GM21786 (cell line): ENCODE results near the gene TENT5C.
"Not testable (repeated sequence)": the region's sequence is repeated elsewhere in the genome, so short reads cannot be mapped to it uniquely, and the experiment has no call there.

ENCODE experiments used
- ATAC-seq: cut with Tn5 transposase; IDR thresholded peaks from one replicate; pipeline ENCODE4 v1.9.1; 2021; ENCODE audit not compliant: unreplicated experiment

Gene TENT5C

DNA sequence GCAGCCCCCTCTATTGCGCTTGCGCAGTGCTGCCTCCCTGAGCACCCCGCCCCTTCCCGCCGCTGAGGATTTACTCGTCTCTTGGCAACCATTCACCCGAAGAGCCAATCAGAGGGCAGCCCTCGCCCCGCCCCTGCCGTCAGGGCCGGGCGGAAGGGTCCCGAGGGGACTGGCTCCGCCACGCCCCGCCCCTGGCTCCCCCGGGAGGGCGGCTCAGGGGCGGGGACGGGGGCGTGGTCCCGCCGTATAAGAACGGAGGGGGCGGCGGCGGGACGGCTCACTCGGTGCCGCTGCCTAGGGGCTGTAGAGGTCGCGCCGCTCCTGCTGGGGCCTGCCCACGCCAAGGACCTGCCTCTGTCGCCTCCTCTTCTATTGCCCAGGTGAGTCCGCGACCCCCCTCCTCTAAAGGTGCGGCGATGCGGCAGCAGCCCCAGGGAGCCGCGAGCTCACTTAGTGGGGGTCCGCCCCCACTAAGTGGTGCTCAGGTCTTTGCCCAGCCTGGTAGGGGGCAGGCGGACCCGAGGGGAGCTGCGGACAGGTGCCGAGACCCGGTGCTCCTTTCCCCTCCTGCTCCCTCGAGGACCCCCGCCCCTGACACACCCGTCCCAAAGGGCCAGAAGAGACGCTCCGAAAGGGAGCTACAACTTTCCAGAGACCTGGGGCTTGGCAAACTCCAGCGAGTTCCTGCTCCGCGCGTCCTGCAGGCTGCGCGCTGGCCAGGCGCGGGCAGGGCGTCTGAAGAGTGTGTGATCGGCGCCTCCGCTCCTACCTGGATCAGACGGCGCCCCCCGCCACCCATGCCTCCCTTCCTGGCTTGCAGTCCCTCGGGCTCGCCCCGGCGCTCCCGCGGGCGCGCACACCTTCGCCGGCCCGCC is at the start of gene TENT5C:
Gene TENT5C, plus strand, starts transcription at position 275 of the 875 bp plus-strand sequence. CDS start 16,821 bp downstream, outside the sequence.
- ATAC-seq: peak; percentile 89

DNA sequence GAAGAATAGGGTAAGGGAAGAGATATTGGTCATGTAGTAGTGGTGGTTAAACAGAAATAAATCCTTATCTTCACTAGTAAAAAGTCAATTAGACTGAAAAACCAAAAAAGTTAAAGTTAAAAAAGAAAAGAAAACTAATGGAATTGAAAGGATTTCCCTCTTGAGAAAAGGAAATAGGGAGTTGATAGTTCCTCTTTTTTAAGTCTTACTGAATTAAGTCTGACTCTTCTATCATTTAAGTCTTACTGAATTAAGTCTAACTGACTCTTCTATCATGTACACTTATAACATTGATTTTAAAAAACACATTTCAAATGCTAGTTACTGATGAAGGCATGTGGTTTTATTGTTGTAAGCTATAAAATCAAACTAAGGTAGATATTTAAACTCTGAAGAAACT is 49.5 kb upstream of the TENT5C start:
- no peak for ATAC-seq

DNA sequence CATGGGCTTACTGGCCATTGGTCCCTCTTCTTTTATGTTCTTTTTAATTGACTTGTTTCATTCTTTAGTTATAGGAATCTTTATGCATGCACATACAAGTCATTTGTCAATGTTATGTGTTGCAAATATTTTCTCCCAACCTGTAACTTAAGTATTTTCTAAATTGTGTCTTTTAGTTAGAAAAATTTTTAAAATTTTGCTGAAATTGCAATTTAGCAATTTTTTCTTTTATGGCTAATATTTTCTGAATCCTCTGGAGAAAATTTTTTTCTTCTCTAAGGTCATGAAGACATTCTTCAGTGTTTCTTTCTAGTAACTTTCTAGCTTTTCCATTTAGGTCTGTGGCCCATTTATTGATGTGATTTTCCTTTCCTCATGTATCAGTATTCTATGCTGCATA is 48.9 kb upstream of the TENT5C start:
- ATAC-seq: no peak

DNA sequence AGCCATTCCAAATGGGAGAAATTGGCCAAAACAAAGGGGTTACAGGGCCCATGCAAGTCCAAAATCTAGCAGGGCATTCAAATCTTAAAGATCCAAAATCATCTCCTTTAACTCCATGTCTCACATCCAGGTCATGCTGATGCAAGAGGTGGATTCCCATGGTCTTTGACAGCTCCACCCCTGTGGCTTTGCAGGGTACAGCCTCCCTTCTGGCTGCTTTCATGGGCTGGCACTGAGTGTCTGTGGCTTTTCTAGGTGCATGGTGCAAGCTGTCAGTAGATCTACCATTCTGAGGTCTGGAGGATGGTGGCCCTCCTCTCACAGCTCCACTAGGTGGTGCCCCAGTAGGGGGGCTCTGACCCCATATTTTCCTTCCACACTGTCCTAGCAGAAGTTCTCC is 47.4 kb upstream of the TENT5C start:
- ATAC-seq: not testable (repeated sequence)

DNA sequence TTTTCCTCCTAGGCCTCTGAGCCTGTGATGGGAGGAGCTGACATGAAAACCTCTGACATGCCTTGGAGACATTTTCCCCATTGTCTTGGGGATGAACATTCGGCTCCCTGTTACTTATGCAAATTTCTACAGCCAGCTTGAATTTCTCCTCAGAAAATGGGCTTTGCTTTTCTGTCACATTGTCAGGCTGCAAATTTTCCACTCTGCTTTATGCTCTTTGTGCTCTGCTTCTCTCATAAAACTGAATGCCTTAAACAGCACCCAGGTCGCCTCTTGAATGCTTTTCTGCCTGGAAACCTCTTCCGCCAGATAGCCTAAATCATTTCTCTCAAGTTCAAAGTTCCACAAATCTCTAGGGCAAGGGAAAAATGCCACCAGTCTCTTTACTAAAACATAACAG is 46.7 kb upstream of the TENT5C start:
- no peak for ATAC-seq

DNA sequence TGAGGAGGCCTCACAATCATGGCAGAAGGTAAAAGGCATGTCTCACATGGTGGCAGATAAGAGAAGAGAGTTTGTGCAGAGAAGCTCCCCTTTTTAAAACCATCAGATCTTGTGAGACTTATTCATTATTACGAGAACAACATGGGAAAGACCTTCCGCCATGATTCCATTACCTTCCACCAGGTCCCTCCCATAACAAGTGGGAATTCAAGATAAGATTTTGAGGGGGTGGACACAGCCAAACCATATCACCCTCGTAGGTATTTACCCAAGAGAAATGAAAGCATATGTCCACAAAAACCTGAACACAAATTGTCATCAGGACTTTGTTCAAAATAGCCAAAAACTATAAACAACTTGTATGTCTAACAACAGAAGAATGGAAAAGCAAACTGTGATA is 45.9 kb upstream of the TENT5C start:
- ATAC-seq: no peak

DNA sequence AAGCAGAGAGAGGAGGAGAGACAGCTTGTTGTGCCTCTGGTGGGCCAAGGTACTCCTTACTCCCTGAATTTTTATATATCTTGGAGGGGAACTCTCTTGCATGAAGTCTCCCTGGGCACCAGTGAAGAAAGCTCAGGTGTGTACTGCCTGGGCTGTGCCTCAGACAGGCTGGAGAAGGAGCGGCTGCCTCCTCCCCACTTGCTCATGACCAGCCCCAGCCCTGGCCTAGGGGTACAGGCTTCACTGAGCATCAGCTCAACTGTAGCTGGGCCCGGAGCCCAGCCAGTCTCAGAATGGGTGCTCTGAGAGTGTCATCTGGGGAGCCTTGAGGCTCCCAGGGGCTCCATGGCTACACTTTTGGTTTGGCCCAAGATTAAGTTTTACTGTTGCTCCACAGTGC is 44.8 kb upstream of the TENT5C start:
- ATAC-seq: no peak

DNA sequence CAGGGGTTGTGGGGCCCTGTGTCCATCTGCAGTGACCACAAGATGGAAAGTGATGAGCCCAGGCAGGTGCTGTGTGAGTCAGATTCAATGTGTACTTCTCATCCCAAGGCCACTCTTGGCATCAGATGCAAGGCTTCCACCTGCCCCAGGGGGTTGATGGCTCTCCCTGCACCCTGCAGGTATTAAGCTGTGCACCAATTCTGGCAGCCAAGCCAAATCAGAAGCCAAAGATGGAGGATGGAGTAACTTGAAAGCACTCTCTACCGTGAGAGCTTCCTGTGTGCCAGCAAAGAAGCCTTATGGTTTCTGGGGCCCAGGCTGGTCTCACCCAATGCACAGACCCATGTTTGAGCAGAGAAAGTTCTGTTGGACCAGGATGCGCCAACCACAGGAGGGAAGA is 44.3 kb upstream of the TENT5C start:
- ATAC-seq: no peak

DNA sequence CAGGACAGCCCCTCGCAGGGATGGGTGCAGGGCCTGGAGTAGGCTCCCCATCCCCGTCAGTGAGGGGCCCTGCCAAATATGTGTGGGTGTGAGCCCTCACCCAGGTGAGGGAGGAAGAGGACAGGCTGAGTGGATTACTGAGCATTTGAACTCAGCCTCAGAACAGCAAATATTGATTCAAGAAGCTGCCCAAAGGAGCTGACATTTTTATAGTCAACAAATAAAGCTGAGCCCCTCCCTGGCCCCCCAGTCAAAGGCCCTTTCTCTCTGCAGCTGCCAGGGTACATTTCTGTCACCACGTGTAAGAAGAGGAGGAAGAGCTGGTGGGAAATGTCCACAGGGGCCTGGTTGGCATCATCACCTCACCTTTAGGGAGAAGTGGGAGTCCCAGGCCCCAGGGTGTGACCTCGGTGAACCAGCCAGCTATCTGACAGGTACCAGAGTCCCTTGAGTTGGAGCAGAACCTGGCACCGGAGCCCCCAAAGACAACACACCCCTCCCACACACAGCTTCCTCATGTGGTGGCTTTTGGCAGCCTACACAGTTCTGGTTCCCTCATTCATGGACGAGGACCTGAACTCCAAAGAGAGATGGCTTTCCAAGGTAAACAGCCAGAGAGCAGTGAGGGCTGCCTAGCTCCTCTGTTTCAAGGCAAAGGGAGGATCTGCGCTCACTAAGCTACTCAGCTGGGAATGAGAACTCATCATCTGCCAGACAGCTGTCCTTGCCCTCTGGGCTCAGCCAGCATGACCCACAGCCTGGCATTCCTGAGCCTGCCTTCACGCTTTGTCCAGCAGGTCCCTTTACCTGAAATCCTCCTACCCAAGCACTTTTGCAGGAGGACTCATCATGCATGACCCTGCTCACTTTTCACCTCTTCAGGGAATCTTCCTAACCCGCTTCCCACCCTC is 43.0 kb upstream of the TENT5C start:
- ATAC-seq: no peak

DNA sequence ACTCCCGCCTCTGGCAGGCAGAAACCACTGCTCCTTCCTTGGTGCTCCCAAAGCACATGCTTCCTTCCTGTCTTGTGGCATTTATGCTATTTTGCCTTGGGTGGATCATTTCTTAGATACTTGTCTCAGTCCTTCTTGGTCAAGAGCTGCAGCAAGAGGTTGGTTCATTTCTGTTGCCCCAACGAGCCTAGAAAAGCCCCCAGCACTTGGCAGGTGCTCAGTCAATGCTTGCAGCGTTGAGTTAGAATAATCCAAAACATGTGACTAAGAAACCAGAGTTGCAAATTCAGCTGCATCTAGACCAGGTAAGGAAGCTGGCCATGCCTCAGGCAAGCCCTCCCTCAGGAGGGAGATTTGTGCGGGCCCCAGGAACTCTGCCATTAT is 42.4 kb upstream of the TENT5C start:
- no peak for ATAC-seq

DNA sequence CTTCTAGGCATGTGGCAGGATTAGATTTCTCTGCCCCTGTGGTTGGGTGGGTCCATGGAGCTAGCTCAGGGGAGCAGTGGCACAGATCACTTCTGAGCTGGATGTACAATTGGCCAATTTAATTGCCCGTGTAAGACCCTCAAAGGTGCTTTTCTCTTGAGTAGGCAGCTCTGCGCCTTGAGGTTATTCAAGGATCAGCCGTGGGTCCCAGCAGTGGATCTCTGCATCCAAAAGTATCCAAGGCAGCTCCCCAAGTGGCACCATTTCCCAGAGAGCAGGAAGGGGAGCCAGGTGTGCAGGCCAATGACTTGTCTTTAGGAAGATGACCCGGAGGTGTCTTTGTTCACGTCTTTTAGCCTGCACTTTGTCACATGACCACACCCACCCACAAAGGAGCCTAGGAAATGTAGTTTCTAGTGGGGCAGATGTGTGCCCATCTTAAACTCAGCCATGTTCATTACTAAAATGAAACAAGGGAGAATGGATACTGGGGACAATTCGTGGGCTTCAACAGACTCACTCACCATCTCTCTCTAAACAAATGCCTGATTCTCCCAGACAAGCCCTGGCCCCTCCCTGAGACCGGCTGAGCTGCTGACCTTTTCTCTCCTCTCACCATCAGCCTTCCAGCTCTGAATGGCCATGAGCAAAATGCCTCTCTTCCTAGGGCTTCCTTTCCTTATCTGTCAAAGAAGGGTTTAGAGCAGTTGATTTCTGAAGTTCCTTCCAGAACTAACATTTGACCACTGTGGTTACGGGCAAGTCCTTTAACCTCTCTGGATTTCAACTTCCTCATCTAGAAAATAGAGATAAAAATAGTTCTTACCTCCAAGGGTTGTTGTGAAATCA is 41.4 kb upstream of the TENT5C start:
- ATAC-seq: no peak

DNA sequence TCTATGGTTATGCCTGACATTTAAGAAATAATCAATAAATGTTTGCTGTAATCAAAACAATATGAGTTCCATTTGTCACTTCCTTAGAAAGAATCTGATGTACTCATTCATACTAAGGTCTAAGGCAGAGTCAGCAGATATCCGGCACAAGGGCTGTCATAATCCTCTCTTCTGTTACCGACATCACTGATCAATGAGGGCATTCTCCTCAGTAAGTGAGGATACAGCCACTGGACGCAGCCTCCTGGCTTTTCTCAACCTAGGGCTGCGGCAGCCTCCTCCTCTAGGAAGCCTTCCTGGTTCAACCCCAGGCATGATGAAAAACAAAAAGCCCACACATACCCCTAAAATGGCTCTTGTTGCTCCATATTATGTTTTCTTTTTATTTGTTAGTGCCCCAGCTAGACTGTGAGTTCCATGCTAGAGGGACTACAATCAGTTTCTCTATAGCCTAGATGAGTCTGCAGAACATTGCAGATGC is 40.7 kb upstream of the TENT5C start:
- no peak for ATAC-seq

DNA sequence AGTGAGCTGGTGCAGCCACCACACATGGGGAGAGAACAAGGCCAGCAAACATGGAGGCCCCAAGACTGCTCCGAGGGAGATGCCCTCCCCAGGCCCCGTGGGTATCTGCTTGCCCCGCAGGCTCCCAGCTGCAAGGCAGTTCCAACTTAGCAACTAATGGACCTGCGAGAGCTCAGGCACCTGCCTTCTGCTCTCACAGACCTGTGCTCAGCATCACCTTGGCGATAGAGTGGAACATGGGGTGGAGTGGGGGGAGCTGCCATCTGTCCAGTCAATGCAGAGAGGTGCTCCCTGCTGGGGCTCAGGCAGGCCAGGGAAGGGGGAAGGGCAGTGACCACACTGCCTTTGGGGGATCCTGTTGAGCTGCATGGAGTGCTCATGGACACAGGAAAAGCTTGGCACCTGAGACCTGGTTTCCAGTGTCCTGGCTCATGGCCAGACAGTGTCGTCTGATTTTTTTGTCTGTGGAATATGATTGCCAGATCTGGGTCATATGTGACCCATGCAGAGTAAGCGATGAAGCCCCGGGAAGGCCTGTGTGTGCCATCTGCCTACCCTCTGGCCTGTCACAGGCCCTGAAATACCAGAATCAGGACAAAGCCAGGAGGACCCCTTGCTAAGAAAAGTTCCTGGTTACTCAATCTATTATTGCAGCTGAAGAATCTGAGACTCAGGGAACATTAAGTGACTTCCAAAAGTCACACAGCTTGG is 39.9 kb upstream of the TENT5C start:
- no peak for ATAC-seq

DNA sequence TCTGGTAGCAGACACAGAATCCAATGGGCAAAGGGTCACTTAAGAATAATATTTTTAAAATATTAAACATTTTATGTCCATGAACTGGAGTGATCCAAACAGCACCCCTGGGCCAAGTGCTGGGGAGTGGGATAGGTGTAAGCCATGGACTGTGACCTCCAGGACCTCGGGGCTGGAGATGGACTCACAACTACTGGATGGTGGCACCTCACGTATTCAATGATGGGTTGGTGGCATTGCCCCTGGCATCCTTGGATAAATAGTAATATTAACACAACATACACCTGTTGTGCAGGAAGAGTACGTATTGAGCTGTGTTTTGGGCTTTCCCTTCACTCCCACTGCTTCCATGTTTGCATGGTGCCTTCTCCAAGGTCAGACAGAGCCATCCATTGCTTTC is 39.3 kb upstream of the TENT5C start:
- ATAC-seq: no peak

DNA sequence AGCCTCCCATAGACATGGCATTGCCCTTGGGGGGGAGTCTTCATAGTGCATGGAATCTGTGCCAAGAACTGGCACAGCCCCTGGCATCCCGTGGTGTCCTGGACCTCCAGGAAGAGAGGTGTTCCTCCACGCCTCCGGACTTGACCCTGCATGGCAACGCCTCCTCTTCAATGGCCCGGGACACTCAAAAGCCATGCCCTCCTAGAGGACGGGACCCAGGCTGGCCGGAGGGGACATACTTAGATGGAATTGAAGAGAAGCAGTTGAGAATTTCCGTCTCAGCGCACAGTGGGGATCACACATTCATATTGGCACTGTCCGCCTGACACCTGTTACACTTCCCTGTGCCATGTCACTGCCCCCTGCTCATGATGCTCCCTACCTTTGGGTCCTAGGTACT is 38.4 kb upstream of the TENT5C start:
- no peak for ATAC-seq

DNA sequence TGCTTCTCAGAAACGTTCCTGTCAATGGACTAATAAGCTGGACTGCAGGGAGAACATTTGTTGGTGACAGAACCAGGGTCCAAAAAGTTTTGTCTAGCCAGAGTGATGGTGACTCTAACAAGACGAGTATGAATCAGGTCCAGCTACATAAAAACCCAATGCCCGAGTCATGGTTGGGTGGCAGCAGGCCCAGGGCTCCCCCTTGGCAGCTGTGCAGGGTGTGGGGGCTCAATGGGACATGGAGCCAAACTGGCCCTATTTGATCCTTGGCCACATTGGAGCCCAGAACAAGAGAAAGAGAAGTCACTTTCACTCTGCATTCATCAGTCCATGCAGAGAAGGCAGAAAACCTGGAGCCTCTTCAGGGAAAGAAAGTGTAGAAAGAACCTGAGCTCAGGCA is 37.9 kb upstream of the TENT5C start:
- no peak for ATAC-seq

DNA sequence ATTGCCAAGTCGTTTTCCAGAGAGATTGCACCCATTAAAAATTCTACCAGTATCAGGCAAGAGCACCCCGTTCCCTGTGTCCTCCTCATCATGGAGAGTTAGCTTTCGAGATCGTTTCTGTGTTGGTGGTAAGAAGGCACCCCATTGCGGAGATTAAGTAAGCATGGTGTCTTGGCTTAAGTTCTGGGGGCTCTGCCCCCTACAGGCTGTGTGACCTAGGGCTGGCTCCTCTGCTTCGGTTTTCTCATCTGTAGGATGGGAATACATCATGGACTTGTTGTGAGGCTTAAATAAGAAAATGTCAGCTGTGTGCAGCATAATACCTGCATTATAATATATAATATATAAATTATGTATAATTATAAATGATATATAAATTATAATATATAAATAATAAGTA is 36.8 kb upstream of the TENT5C start:
- ATAC-seq: no peak

DNA sequence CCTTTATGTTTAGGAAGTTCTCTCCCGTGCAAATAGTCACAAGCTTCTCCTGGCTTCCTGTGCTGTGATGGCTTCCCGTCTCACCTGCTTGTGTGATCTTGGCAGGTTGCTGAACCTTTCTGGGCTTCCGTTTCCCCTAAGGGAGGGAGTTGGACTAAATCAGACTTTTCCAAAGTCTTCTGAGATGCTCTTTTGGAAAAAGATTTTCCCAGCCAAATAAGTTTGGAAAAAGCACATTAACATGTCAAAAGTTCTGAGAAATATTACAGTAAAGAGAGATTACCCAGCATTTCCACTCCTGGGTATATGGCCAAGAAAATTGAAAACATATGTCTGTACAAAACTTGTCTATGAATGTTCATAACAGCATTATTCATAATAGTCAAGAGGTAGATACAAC is 36.0 kb upstream of the TENT5C start:
- ATAC-seq: no peak

DNA sequence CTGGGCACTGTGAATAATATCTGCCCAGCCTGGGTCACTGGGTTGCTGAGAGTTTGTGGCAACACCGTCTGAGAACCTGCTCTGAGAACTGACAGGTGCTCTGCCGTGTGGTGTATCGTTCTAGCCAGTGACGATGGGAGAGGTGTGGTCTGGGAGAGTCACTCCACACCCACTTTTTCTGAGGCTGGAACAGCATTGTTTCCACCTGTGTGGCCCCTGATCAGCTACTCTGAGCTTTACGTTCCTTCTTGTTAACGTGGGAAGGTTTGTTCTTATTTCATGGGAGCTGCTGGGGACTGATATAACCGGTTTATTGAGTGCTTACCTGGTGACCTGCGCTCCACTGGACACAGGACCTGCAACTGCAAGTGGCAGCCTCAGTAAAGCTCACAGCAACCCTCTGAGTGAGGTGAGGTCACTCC is 34.8 kb upstream of the TENT5C start:
- no peak for ATAC-seq

DNA sequence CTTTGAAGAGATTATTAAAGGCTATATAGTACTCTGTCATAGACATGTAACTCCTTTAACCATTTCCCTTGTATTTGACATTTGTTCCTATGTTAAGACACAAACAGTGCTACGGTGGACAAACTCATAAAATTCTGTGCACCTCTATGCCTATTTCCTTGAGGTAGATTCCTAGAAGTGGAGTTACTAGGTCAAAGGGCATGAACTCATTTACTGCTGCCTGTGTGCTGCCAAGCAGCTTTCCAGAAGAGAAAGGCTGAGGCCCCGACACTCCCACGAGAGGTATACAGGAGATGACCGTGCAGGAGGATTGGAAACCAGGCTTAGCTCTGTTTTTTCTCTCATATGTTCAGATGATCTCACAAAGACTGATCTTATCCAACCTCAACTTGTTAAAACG is 34.4 kb upstream of the TENT5C start:
- no peak for ATAC-seq
